Gastroesophageal sphincter (tissue), 3 donors: ENCODE results near the gene WDR18.

Source experiments
- EP300 ChIP-seq: sonication (generic); formaldehyde crosslinking; IDR thresholded peaks from one replicate; pipeline ENCODE4 v1.6.1; 2017; ENCODE audit warnings: antibody characterized with exemption, mild to moderate bottlenecking
- POLR2AphosphoS5 ChIP-seq: sonication (generic); formaldehyde crosslinking; IDR thresholded peaks from one replicate; pipeline ENCODE4 v1.6.1; 2017; ENCODE audit warnings: antibody characterized with exemption
- TF ChIP-seq, protein P1 (sequence below), 4 experiments: fragments of 200-600 bp in 2 of 4; fragments of 450-650 bp in 2 of 4; sonication (generic) in 1 of 4; IDR thresholded peaks; one replicate each; pipeline ENCODE4 v1.5.1; 2017 to 2019; ENCODE audit warnings: antibody characterized with exemption in 4 of 4, mild to moderate bottlenecking in 2 of 4, moderate library complexity in 2 of 4

DNA sequence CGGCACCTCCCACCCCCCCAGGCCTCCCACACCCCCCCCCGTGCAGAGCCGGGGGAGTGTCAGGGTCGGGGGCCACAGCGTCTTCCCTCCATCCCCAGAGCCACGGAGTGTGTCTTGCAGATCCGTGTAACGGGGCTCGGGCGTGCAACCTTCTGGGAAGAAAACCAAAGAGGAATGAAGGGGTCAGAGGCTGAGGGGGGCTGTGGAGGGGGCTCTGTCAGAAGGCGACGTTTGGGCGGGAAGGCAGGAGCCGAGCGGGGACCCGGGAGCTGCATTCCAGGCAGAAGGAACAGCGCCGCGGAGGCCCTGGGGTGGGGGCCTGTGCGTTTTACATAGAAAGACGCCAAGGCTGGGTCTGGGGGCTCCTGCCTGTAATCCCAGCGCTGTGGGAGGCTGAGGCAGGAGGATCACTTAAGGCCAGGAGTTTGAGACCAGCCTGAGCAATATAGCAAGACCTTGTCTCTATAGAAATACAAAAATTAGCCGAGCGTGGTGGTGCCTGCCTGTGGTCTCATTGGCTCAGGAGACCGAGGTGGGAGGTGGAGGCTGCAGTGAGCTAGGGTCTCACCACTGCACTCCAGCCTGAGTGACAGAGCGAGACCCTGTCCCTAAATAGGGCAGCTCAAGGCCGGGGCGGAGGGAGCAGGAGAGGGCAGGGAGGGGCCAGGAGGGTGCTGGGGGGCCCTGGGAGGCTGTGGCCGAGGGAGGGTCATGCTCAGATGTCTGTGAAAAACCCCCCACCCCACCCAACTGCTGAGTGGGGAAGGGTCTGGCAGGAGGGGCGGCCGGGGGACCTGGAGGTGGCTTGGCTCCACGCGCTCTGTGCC is 30.5 kb upstream of the WDR18 start:
- TF ChIP-seq POLR2AphosphoS5 (no peak), EP300 (no peak)
- TF ChIP-seq, protein P1, sequence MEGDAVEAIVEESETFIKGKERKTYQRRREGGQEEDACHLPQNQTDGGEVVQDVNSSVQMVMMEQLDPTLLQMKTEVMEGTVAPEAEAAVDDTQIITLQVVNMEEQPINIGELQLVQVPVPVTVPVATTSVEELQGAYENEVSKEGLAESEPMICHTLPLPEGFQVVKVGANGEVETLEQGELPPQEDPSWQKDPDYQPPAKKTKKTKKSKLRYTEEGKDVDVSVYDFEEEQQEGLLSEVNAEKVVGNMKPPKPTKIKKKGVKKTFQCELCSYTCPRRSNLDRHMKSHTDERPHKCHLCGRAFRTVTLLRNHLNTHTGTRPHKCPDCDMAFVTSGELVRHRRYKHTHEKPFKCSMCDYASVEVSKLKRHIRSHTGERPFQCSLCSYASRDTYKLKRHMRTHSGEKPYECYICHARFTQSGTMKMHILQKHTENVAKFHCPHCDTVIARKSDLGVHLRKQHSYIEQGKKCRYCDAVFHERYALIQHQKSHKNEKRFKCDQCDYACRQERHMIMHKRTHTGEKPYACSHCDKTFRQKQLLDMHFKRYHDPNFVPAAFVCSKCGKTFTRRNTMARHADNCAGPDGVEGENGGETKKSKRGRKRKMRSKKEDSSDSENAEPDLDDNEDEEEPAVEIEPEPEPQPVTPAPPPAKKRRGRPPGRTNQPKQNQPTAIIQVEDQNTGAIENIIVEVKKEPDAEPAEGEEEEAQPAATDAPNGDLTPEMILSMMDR (IDR thresholded peaks at IDR 0.05), result no peak
